Psoas muscle (tissue), 8 donors: Measurements from ENCODE around the gene SHC3. TPM values are rescaled to one million over a fixed set of nuclear protein-coding genes. Genes with fewer than 3 reads are reported as not detected.

Source experiments
- ATAC-seq, 4 donors: fragments of 200-7000 bp; cut with Tn5 transposase; one replicate each; pipeline ENCODE4 v1.9.1; 2020; ENCODE audit warnings: moderate library complexity in 3 of 4, mild to moderate bottlenecking in 2 of 4
- DNase-seq, 2 donors: peaks; one replicate each; pipeline ENCODE4 v3.0.0-alpha.2; 2020
- H3K27ac ChIP-seq: fragments of 200-600 bp; one replicate; pipeline ENCODE4 v1.8.0; 2022
- H3K27me3 ChIP-seq, 3 donors: fragments of 200-600 bp in 1 of 3; one replicate each; pipeline versions ENCODE4 v1.6.1 to v1.8.0; 2013 to 2022; ENCODE audit warnings: low read length in 2 of 3, mild to moderate bottlenecking in 2 of 3, moderate library complexity in 1 of 3; ENCODE audit not compliant: insufficient read depth in 3 of 3
- H3K36me3 ChIP-seq, 2 donors: fragments of 200-600 bp in 1 of 2; one replicate each; pipeline versions ENCODE4 v1.6.1 to v1.8.0; 2013 to 2022; ENCODE audit warnings: low read depth in 1 of 2, mild to moderate bottlenecking in 1 of 2, moderate library complexity in 1 of 2; ENCODE audit not compliant: insufficient read depth in 1 of 2
- H3K4me1 ChIP-seq: fragments of 200-600 bp; one replicate; pipeline ENCODE4 v1.8.0; 2022
- H3K4me3 ChIP-seq: fragments of 200-600 bp; one replicate; pipeline ENCODE4 v1.8.0; 2022; ENCODE audit warnings: mild to moderate bottlenecking
- H3K9me3 ChIP-seq: fragments of 200-600 bp; one replicate; pipeline ENCODE4 v1.8.0; 2022
- CTCF ChIP-seq: fragments of 200-600 bp; IDR thresholded peaks from one replicate; pipeline ENCODE4 v1.8.0; 2022; ENCODE audit warnings: antibody characterized with exemption
- WGBS, 3 donors: extraction: QIAGEN DNeasy Blood & Tissue Kit; methylation state at CpG; one replicate each; pipeline versions ENCODE4 v1.1.6 to v1.1.7; 2013; 5-methylcytosine and 5-hydroxymethylcytosine counted together
- intact Hi-C, 2 donors: fragments of 100-400 bp; cut with DNase I; formaldehyde crosslinking; loops; one replicate each; pipeline versions ENCODE4 v1.11.0 to v1.14.2; 2022
- polyA plus RNA-seq, 3 donors: library from polyadenylated mRNA; stranded (reverse); fragments of 200-250 nt; gene quantifications; one replicate each; pipeline ENCODE4 v1.2.3, GENCODE V29; 2013
- total RNA-seq, 4 donors: library from RNA; stranded (reverse); fragmentation: NEBNext Ultra II Directional in 2 of 4; extraction: Animal tissue kit (Norgen Biotek cat#: 25700) in 2 of 4; gene quantifications; one replicate each; pipeline versions ENCODE4 v1.2.1 to v1.2.4, GENCODE V29; 2021 to 2023
- donor health status: healthy with polysubstance abuse.
- donor health status: DM: no; HTN: no; CAD: no; lungs with moderate emphysema.
- donor health status: Bipolar disorder and iron deficiency.
- donor health status: healthy.
- donor health status: DM: yes; HTN: yes; CAD: no.
- donor health status: DM: no; HTN: no; CAD: no.
- donor health status: DM: no; HTN: no; CAD: no.
- donor health status: DM: yes; HTN: yes; CAD: no.

The SHC3 gene
- total and polyA plus RNA-seq, 7 donors: 0.04 to 0.71 (median 0.20) TPM

GRCh38 chr9:89189215-89189614, 10.6 kb upstream of the SHC3 start:
- ATAC-seq: no peak
- Histone ChIP-seq H3K4me1 (no peaks in the 10 kb centered on the region), H3K27me3 (no peaks in the 10 kb centered on the region), H3K27ac (no peak overlapping the region), H3K9me3 (no peaks in the 10 kb centered on the region), H3K4me3 (no peak overlapping the region), H3K36me3 (no peaks in the 10 kb centered on the region)
- intact Hi-C loops: no loop called here
- DNase-seq: no peak
- TF ChIP-seq CTCF: no peak
- WGBS, 3 donors: 52 to 60% (median 57%) methylated on average over 2 of the region's 2 CpGs

DNA sequence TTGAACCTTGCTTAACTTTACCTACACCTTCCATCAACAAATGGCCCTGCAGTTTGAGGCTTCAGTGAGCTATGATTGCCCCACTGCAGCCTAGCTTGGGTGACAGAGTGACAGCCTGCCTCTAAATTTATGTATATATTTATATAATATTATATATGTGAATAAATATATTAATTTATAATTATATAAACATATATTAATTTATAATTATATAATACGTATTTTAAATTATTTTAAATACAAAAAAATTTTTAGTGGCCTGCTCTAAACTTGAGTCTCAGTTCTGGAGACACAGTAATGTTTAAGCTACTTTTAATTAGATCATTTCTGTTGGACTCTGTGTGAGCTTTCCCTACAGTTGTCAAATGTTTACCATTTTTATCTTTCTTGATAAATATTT, 9.3 kb upstream of the SHC3 start:
- DNase-seq (no peak), ATAC-seq (no peak)
- intact Hi-C loops: no loop called here
- Histone ChIP-seq H3K4me3 (no peak overlapping the region), H3K36me3 (no peaks in the 10 kb centered on the region), H3K9me3 (no peaks in the 10 kb centered on the region), H3K27me3 (no peaks in the 10 kb centered on the region), H3K27ac (no peak overlapping the region), H3K4me1 (no peaks in the 10 kb centered on the region)
- no peak for TF ChIP-seq CTCF
- 82 to 94% (median 85%) methylated on average over 1 of the region's 1 CpG for WGBS, 3 donors

- DNase-seq (no peak), ATAC-seq (no peak)
- intact Hi-C loops: no loop called here
- H3K9me3 ChIP-seq: no peaks in the 10 kb centered on the region
- WGBS, 3 donors: 81 to 93% (median 91%) methylated on average over 2 of the region's 2 CpGs
- H3K27ac ChIP-seq: no peak overlapping the region
- H3K27me3 ChIP-seq: no peaks in the 10 kb centered on the region
- H3K4me3 ChIP-seq: no peak overlapping the region
- no peaks in the 10 kb centered on the region for H3K36me3 ChIP-seq
- no peaks in the 10 kb centered on the region for H3K4me1 ChIP-seq
- TF ChIP-seq CTCF: no peak
These were observed 8.9 kb upstream of the SHC3 start for GRCh38 chr9:89187541-89187940.

DNA sequence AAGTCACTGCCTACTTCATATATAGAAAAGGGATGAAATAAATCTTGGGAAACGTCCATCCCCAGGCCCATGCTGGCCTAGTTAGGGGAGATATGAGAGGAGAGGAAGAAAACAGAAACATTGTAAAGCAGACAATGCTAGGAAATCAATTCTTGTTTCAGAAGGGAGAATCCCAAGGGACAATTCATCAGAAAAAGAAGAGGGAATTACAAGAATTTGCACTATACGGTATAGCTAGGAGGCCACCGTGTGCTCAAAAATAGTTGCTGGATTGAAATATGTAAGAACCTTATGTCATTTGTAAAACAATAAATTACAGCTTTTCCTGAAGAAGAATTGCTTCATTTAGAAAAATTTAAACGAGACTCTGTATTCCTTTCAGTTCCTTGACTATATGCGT, 8.3 kb upstream of the SHC3 start:
- intact Hi-C loops: no loop called here
- no peaks in the 10 kb centered on the region for H3K27me3 ChIP-seq
- no peak overlapping the region for H3K27ac ChIP-seq
- no peak overlapping the region for H3K4me3 ChIP-seq
- ATAC-seq (no peak), DNase-seq (no peak)
- no peaks in the 10 kb centered on the region for H3K36me3 ChIP-seq
- H3K4me1 ChIP-seq: no peaks in the 10 kb centered on the region
- WGBS, 3 donors: 69 to 73% (median 71%) methylated on average over 5 of the region's 5 CpGs
- no peaks in the 10 kb centered on the region for H3K9me3 ChIP-seq
- no peak for TF ChIP-seq CTCF

GRCh38 chr9:89185980-89186379, 7.4 kb upstream of the SHC3 start:
- no peak for ATAC-seq
- Histone ChIP-seq H3K27me3 (no peaks in the 10 kb centered on the region), H3K36me3 (no peaks in the 10 kb centered on the region), H3K4me1 (no peaks in the 10 kb centered on the region), H3K4me3 (no peak overlapping the region), H3K27ac (no peak overlapping the region), H3K9me3 (no peaks in the 10 kb centered on the region)
- WGBS, 3 donors: 60 to 75% (median 67%) methylated on average over 5 of the region's 5 CpGs
- intact Hi-C loops: no loop called here
- TF ChIP-seq CTCF: no peak
- DNase-seq: no peak
